ENCODE data around the gene PYDC1.

PYDC1 gene

DNA sequence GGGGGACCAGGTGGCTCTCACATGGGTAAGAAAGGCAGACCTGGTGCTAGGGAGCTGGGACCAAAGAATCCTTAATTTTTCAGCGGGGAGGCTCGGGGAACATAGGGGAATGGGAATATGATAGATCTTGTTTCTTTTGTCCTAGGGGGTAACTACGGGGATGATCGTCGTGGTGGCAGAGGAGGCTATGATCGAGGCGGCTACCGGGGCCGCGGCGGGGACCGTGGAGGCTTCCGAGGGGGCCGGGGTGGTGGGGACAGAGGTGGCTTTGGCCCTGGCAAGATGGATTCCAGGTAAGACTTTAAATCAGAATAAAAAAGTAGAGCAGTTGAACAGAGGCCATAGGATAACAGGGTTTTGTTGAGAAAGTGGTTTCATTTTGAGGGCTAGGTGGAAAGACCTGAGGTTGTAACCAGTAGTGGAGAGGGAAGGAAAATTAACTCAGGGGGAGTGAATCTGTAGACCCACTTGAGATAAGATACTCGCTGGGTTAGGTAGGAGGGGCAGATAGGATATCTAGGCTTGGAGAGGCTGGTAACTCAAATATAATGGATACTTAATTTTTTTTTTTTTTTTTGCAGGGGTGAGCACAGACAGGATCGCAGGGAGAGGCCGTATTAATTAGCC lies 26.0 kb downstream of the PYDC1 start:
- Histone ChIP-seq H3K27me3 (ENCODE audit: control insufficient read depth, insufficient read depth, low read length) (no peaks in the 10 kb centered on the region), H3K4me3 (ENCODE audit: low read depth, low read length) (no peak overlapping the region), H3K9me3 (ENCODE audit: control insufficient read depth, insufficient read depth, low read length) (no peaks in the 10 kb centered on the region), H3K4me1 (ENCODE audit: control insufficient read depth, insufficient read depth, low read length) (no peaks in the 10 kb centered on the region), H3K9ac (ENCODE audit: low read depth, low read length) (no peak overlapping the region), H3K36me3 (ENCODE audit: control insufficient read depth, insufficient read depth, low read length) (peaks cover 94% of the 10 kb centered on the region)

DNA sequence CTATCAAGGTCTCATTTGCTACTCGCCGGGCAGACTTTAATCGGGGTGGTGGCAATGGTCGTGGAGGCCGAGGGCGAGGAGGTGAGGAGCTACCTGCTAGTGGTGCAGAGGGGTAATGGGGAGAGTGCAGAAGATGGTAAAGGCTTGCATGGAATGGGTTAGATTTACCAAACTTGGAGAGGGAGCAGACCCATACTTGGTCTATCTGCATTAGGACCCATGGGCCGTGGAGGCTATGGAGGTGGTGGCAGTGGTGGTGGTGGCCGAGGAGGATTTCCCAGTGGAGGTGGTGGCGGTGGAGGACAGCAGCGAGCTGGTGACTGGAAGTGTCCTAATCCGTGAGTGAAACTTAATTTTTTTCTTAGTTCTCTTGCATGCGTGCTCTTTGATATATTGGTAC lies 26.9 kb downstream of the PYDC1 start:
- H3K36me3 ChIP-seq (ENCODE audit: control insufficient read depth, insufficient read depth, low read length), result peaks cover 95% of the 10 kb centered on the region
- no peak overlapping the region for H3K4me3 ChIP-seq (ENCODE audit: low read depth, low read length)
- no peaks in the 10 kb centered on the region for H3K4me1 ChIP-seq (ENCODE audit: control insufficient read depth, insufficient read depth, low read length)
- no peaks in the 10 kb centered on the region for H3K9me3 ChIP-seq (ENCODE audit: control insufficient read depth, insufficient read depth, low read length)
- no peaks in the 10 kb centered on the region for H3K27me3 ChIP-seq (ENCODE audit: control insufficient read depth, insufficient read depth, low read length)
- H3K9ac ChIP-seq (ENCODE audit: low read depth, low read length), result no peak overlapping the region

DNA sequence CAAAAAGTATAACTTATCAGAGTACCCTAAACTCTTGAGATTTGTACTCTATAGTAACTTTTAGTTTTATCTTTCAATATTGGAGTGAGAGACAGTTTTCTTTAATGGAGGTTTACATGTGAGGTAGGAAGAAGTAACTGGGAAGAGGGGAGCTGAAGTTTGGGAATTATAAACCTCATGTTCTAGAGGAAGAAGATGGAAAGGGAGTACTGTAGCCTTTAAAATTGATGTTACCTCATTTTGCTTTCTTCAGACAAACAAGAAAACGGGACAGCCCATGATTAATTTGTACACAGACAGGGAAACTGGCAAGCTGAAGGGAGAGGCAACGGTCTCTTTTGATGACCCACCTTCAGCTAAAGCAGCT lies 27.5 kb downstream of the PYDC1 start:
- Histone ChIP-seq H3K4me1 (ENCODE audit: control insufficient read depth, insufficient read depth, low read length) (no peaks in the 10 kb centered on the region), H3K9ac (ENCODE audit: low read depth, low read length) (no peak overlapping the region), H3K9me3 (ENCODE audit: control insufficient read depth, insufficient read depth, low read length) (no peaks in the 10 kb centered on the region), H3K27me3 (ENCODE audit: control insufficient read depth, insufficient read depth, low read length) (no peaks in the 10 kb centered on the region), H3K36me3 (ENCODE audit: control insufficient read depth, insufficient read depth, low read length) (peaks cover 96% of the 10 kb centered on the region), H3K4me3 (ENCODE audit: low read depth, low read length) (no peak overlapping the region)

DNA sequence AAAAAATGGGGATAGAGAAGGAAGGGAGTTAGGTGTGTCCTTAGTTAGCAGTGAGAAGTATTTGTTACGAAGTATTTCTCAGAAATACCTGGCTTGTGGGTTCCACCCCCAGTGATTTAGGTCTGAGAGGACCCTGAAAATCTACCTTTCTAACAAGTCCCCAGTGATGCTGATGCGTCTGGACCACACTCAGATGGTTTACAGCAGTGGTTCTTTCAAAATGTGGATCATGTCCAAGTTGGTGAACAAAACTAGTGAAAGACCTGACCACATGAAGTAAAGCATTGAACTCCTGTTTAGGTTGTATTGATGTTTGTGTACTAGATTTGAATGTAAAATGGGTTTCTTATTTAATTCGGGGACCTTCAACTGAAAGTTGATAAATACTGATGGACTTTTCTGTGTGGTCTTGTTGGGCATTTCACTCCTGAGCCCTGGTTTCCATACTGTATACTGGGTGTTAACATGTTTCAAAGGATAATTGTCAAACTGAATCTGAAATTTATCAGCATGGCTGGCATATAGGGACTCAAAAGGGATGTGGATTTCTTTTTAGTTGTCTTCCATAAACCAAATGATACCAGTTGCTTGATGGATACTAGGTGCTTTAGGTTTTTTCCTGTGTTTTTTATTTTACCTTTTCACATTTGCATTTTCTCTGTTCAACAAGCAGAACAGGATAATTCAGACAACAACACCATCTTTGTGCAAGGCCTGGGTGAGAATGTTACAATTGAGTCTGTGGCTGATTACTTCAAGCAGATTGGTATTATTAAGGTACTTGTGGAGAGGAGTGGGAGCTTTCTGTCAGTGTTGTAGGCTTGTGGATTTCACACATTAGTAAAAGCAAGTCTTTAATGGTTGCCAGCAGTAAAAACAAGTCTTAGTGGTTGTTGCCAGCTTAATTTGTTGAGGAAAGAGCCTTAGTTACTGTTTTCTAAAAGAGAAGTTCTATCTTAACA lies 28.2 kb downstream of the PYDC1 start:
- no peaks in the 10 kb centered on the region for H3K27me3 ChIP-seq (ENCODE audit: control insufficient read depth, insufficient read depth, low read length)

DNA sequence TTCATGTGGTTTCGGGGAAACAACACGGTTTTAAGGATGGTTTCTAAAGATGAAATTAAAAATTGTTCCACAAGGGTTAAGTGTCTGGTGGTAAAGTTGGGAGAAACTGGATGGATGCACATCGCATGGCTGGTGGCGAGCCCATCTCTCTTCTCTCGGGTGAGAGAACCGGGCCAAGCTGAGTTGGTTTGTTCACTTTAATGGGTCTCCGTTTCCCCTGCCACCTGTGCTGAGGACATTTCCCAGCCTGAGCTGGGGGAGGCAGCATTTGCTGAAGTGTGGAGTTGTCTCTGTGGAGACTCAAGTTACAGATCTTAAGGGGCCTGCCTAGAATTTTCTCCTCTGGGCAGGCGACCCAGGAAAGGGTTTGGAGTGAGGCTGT lies 29.1 kb downstream of the PYDC1 start:
- H3K9ac ChIP-seq (ENCODE audit: low read depth, low read length), result no peak overlapping the region
- H3K27me3 ChIP-seq (ENCODE audit: control insufficient read depth, insufficient read depth, low read length), result no peaks in the 10 kb centered on the region
- no peaks in the 10 kb centered on the region for H3K4me1 ChIP-seq (ENCODE audit: control insufficient read depth, insufficient read depth, low read length)
- H3K9me3 ChIP-seq (ENCODE audit: control insufficient read depth, insufficient read depth, low read length), result no peaks in the 10 kb centered on the region
- H3K36me3 ChIP-seq (ENCODE audit: control insufficient read depth, insufficient read depth, low read length), result peaks cover 97% of the 10 kb centered on the region
- H3K4me3 ChIP-seq (ENCODE audit: low read depth, low read length), result no peak overlapping the region

More for the DNA sequence above, 28.2 kb downstream of the PYDC1 start:
- Histone ChIP-seq H3K9ac (ENCODE audit: low read depth, low read length) (no peak overlapping the region), H3K4me1 (ENCODE audit: control insufficient read depth, insufficient read depth, low read length) (no peaks in the 10 kb centered on the region), H3K9me3 (ENCODE audit: control insufficient read depth, insufficient read depth, low read length) (no peaks in the 10 kb centered on the region), H3K4me3 (ENCODE audit: low read depth, low read length) (no peak overlapping the region), H3K36me3 (ENCODE audit: control insufficient read depth, insufficient read depth, low read length) (peaks cover 96% of the 10 kb centered on the region)

GRCh38 chr16:31186930-31187807 lies 29.8 kb downstream of the PYDC1 start:
- Histone ChIP-seq H3K4me3 (ENCODE audit: low read depth, low read length) (no peak overlapping the region), H3K4me1 (ENCODE audit: control insufficient read depth, insufficient read depth, low read length) (peaks cover 3% of the 10 kb centered on the region), H3K9ac (ENCODE audit: low read depth, low read length) (no peak overlapping the region), H3K27me3 (ENCODE audit: control insufficient read depth, insufficient read depth, low read length) (no peaks in the 10 kb centered on the region), H3K36me3 (ENCODE audit: control insufficient read depth, insufficient read depth, low read length) (peaks cover 96% of the 10 kb centered on the region), H3K9me3 (ENCODE audit: control insufficient read depth, insufficient read depth, low read length) (no peaks in the 10 kb centered on the region)

GRCh38 chr16:31186176-31186575 lies 30.8 kb downstream of the PYDC1 start:
- H3K4me1 ChIP-seq (ENCODE audit: control insufficient read depth, insufficient read depth, low read length), result peaks cover 3% of the 10 kb centered on the region
- H3K27me3 ChIP-seq (ENCODE audit: control insufficient read depth, insufficient read depth, low read length), result no peaks in the 10 kb centered on the region
- no peak overlapping the region for H3K4me3 ChIP-seq (ENCODE audit: low read depth, low read length)
- H3K9ac ChIP-seq (ENCODE audit: low read depth, low read length), result no peak overlapping the region
- peaks cover 86% of the 10 kb centered on the region for H3K36me3 ChIP-seq (ENCODE audit: control insufficient read depth, insufficient read depth, low read length)
- H3K9me3 ChIP-seq (ENCODE audit: control insufficient read depth, insufficient read depth, low read length), result no peaks in the 10 kb centered on the region

DNA sequence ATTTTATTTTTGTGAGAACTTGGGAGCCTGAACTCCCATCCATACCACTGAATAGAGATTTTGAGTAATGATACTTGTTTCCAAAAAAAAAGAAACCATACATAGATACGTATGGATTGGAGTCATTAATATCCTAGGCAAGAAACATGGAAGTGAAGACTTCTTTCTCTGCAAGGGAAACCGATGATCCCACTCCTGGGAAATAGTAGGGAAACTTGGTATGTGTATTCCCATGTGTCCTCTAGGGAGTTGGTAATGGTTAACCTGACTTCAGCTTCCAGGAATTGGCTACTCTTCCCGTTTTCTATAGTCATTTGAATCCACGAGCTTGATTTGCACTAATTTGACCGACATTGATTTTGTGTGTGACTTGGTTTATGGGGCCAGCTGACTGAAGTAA lies 31.6 kb downstream of the PYDC1 start:
- Histone ChIP-seq H3K36me3 (ENCODE audit: control insufficient read depth, insufficient read depth, low read length) (peaks cover 79% of the 10 kb centered on the region), H3K9me3 (ENCODE audit: control insufficient read depth, insufficient read depth, low read length) (no peaks in the 10 kb centered on the region), H3K4me1 (ENCODE audit: control insufficient read depth, insufficient read depth, low read length) (peaks cover 3% of the 10 kb centered on the region), H3K4me3 (ENCODE audit: low read depth, low read length) (no peak overlapping the region), H3K27me3 (ENCODE audit: control insufficient read depth, insufficient read depth, low read length) (no peaks in the 10 kb centered on the region), H3K9ac (ENCODE audit: low read depth, low read length) (no peak overlapping the region)

- Histone ChIP-seq H3K36me3 (ENCODE audit: control insufficient read depth, insufficient read depth, low read length) (peaks cover 74% of the 10 kb centered on the region), H3K4me3 (ENCODE audit: low read depth, low read length) (no peak overlapping the region), H3K27me3 (ENCODE audit: control insufficient read depth, insufficient read depth, low read length) (no peaks in the 10 kb centered on the region), H3K9ac (ENCODE audit: low read depth, low read length) (no peak overlapping the region), H3K9me3 (ENCODE audit: control insufficient read depth, insufficient read depth, low read length) (no peaks in the 10 kb centered on the region), H3K4me1 (ENCODE audit: control insufficient read depth, insufficient read depth, low read length) (peaks cover 3% of the 10 kb centered on the region)
Observed at GRCh38 chr16:31184888-31185287, 32.0 kb downstream of the PYDC1 start.

- H3K27me3 ChIP-seq (ENCODE audit: control insufficient read depth, insufficient read depth, low read length), result no peaks in the 10 kb centered on the region
- peaks cover 3% of the 10 kb centered on the region for H3K4me1 ChIP-seq (ENCODE audit: control insufficient read depth, insufficient read depth, low read length)
- no peak overlapping the region for H3K4me3 ChIP-seq (ENCODE audit: low read depth, low read length)
- peaks cover 63% of the 10 kb centered on the region for H3K36me3 ChIP-seq (ENCODE audit: control insufficient read depth, insufficient read depth, low read length)
- no peak overlapping the region for H3K9ac ChIP-seq (ENCODE audit: low read depth, low read length)
- H3K9me3 ChIP-seq (ENCODE audit: control insufficient read depth, insufficient read depth, low read length), result no peaks in the 10 kb centered on the region
Observed at GRCh38 chr16:31183432-31184428, 33.2 kb downstream of the PYDC1 start.

- peak overlapping the region; percentile 56 for H3K9ac ChIP-seq (ENCODE audit: low read depth, low read length)
- H3K36me3 ChIP-seq (ENCODE audit: control insufficient read depth, insufficient read depth, low read length), result peaks cover 50% of the 10 kb centered on the region
- no peaks in the 10 kb centered on the region for H3K27me3 ChIP-seq (ENCODE audit: control insufficient read depth, insufficient read depth, low read length)
- H3K4me1 ChIP-seq (ENCODE audit: control insufficient read depth, insufficient read depth, low read length), result peaks cover 3% of the 10 kb centered on the region
- no peaks in the 10 kb centered on the region for H3K9me3 ChIP-seq (ENCODE audit: control insufficient read depth, insufficient read depth, low read length)
- peak overlapping the region; percentile 96 for H3K4me3 ChIP-seq (ENCODE audit: low read depth, low read length)
Observed at GRCh38 chr16:31182391-31182790, 34.5 kb downstream of the PYDC1 start.
